Ureter (tissue), 1 donor: Measurements from ENCODE around the gene CD79A. TPM values are rescaled to one million over a fixed set of nuclear protein-coding genes. Genes with fewer than 3 reads are reported as not detected.
"Not testable (repeated sequence)": the region's sequence is repeated elsewhere in the genome, so short reads cannot be mapped to it uniquely, and the experiment has no call there.

Source experiments
- DNase-seq: peaks from one replicate; pipeline ENCODE4 v3.0.0-alpha.2; 2020; ENCODE audit warnings: low spot score
- total RNA-seq: library from RNA; stranded (reverse); gene quantifications from one replicate; pipeline ENCODE4 v1.2.4, GENCODE V29; 2023
- donor health status: DM: yes; HTN: yes; CAD: no.

Gene CD79A
- total RNA-seq, 1 donor from 2014 or later = 3.7 TPM

GRCh38 chr19:41905273-41906002, 28.4 kb downstream of the CD79A start:
- no peak for DNase-seq

- no peak for DNase-seq
Observed at GRCh38 chr19:41906271-41906670, 29.2 kb downstream of the CD79A start.

GRCh38 chr19:41906916-41907680, 30.0 kb downstream of the CD79A start:
- no peak for DNase-seq

GRCh38 chr19:41907994-41908615, 31.0 kb downstream of the CD79A start:
- no peak for DNase-seq

- no peak for DNase-seq
Observed at GRCh38 chr19:41908724-41909464, 31.8 kb downstream of the CD79A start.

GRCh38 chr19:41909706-41910105, 32.6 kb downstream of the CD79A start:
- no peak for DNase-seq

- DNase-seq = no peak
Observed at GRCh38 chr19:41910240-41910991, 33.3 kb downstream of the CD79A start.

- no peak for DNase-seq
Observed at GRCh38 chr19:41910992-41911888, 34.2 kb downstream of the CD79A start.

GRCh38 chr19:41911889-41912731, 35.0 kb downstream of the CD79A start:
- DNase-seq = no peak

GRCh38 chr19:41912899-41913537, 35.9 kb downstream of the CD79A start:
- no peak for DNase-seq

- no peak for DNase-seq
Observed at GRCh38 chr19:41913538-41914423, 36.7 kb downstream of the CD79A start.

- not testable (repeated sequence) for DNase-seq
Observed at GRCh38 chr19:41914424-41914834, 37.4 kb downstream of the CD79A start.

GRCh38 chr19:41915021-41915775, 38.1 kb downstream of the CD79A start:
- DNase-seq = no peak

- no peak for DNase-seq
Observed at GRCh38 chr19:41915776-41916414, 38.8 kb downstream of the CD79A start.

GRCh38 chr19:41917676-41918075, 40.6 kb downstream of the CD79A start:
- no peak for DNase-seq

- DNase-seq = no peak
Observed at GRCh38 chr19:41918095-41918494, 41.0 kb downstream of the CD79A start.
